Fibroblast of mammary gland (primary cell): ENCODE results near the gene ACKR3.

ENCODE experiments used
- DNase-seq: peaks from one replicate; pipeline ENCODE4 v3.0.0-alpha.2; 2010; ENCODE audit warnings: low read depth
- H3K4me3 ChIP-seq: 2 replicates; pipeline ENCODE4 v1.5.1; 2011; ENCODE audit warnings: low read depth, mild to moderate bottlenecking, low read length, moderate library complexity; ENCODE audit not compliant: control insufficient read depth
- TF ChIP-seq, protein P1 (sequence below): conservative IDR thresholded peaks from 2 replicates; pipeline ENCODE4 v1.5.1; 2011; ENCODE audit warnings: low read depth, low read length, inconsistent platforms; ENCODE audit not compliant: control insufficient read depth, insufficient read depth

The ACKR3 gene

DNA sequence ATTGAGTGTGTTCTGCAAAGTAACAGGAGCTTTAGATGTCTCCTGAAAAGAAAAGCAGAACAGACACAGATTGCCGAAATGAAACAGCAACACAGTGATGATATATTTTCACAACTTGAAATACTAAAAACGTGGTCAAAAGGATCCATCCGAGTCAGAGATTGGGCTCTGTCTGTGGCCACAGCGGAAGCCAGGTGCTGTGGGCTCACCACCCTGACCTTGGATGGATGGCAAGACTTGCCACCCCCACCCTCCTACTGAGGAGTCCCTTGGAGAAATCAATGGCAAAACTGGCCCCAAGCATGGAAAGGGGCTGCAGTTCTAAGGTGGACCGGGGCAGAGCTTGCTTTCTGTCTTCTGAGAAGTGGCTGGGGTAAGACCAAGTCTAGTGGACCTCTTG is 31.4 kb upstream of the ACKR3 start:
- H3K4me3 ChIP-seq = no peak overlapping the region
- DNase-seq = no peak
- TF ChIP-seq, protein P1, sequence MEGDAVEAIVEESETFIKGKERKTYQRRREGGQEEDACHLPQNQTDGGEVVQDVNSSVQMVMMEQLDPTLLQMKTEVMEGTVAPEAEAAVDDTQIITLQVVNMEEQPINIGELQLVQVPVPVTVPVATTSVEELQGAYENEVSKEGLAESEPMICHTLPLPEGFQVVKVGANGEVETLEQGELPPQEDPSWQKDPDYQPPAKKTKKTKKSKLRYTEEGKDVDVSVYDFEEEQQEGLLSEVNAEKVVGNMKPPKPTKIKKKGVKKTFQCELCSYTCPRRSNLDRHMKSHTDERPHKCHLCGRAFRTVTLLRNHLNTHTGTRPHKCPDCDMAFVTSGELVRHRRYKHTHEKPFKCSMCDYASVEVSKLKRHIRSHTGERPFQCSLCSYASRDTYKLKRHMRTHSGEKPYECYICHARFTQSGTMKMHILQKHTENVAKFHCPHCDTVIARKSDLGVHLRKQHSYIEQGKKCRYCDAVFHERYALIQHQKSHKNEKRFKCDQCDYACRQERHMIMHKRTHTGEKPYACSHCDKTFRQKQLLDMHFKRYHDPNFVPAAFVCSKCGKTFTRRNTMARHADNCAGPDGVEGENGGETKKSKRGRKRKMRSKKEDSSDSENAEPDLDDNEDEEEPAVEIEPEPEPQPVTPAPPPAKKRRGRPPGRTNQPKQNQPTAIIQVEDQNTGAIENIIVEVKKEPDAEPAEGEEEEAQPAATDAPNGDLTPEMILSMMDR = no peak

DNA sequence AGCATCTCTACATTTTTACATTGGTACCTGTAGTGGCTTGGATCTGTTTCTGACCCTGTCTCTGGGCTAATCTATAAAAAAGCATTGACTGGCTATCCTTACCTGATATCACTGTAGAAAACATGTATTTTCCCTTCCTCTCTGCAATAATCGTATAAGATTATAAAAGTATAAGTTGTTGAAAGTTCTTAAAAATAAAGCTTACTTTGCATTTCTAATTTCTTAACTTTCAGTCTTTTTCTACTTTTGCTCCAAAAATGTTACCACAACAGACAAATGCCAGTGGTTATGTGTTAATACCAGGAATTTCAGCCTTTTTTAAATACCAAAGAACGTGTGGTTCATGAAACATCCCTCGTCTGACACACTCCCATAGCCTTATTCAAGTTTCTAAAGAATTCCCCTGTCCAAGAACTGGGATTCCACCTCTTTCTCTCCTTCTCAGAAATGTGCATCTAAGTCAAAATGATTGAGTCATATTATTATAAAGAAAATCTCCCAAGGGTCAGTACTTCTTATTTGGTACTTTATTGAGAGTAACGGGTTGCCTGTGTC is 28.5 kb upstream of the ACKR3 start:
- no peak for DNase-seq
- no peak overlapping the region for H3K4me3 ChIP-seq
- TF ChIP-seq, protein P1 = no peak

DNA sequence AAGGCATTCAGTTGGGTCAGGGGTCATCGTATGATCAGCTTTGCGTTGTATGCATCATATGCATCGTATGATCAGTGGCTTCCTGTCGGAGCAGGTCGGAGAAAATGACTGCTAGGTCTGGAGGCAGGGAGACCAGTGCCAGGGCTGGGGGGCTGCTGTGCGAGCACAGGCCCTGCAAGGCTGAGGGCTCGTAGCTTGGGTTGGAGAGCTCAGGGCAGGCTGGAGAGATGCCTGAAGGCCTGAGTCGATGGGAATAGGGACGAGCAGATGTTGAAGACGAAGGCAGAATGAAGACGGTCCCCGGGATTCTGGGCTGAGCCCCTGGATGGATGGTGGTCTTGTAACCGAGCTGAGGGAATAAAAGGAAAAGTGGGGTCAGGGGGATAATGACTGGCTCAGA is 25.3 kb upstream of the ACKR3 start:
- H3K4me3 ChIP-seq = no peak overlapping the region
- TF ChIP-seq, protein P1 = no peak
- DNase-seq = no peak

DNA sequence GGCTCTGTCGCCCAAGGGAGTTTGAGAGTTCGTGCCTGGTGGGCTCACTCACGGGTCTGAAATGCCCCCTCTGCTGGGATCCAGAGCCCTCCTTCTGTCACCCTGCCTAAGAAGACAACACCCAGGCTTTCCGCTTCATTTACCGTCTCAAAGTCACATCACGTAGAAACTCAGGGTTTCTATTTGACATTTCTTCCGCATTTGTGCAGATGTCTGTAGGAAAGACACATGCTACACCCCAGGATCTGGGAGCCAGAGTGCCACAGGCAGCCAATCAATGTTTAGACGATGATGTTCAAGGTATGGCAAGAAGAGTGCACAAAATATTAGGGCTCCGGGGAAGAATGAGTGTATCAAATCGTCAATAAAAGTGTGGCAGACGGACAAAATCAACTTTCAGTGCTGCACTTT is 24.4 kb upstream of the ACKR3 start:
- no peak overlapping the region for H3K4me3 ChIP-seq
- no peak for DNase-seq
- TF ChIP-seq, protein P1 = no peak

DNA sequence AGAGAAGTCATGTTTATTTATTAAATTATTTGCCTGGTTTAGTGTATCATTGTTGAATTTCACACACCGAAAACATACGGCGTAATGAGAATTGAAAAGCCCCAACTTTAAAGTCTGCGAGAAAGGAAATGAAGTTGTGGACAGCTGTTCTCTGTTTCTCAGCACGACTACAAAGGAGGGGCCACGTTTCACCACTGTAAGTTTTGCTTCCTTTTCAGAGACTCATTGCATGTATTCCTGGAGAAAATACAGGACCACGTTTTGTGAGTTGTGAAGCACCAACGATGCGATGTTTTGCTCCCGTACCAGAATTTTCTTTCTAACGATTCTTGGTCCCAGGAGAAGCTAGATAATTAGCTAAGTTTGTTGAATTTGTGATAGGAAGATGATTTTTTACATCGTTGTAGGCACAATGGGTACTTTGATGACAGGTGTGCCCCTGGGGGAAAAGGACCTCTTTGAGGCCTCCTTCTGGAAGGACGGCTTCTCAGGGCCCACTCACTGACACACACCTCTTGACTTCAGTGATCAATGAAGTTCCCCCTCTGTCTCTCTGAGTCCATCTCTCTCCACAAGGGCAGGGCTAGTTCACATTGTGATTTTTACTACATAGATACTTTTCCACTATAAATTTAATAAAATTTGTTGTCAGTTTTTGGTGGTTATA is 23.7 kb upstream of the ACKR3 start:
- H3K4me3 ChIP-seq = no peak overlapping the region
- no peak for DNase-seq
- TF ChIP-seq, protein P1 = no peak

DNA sequence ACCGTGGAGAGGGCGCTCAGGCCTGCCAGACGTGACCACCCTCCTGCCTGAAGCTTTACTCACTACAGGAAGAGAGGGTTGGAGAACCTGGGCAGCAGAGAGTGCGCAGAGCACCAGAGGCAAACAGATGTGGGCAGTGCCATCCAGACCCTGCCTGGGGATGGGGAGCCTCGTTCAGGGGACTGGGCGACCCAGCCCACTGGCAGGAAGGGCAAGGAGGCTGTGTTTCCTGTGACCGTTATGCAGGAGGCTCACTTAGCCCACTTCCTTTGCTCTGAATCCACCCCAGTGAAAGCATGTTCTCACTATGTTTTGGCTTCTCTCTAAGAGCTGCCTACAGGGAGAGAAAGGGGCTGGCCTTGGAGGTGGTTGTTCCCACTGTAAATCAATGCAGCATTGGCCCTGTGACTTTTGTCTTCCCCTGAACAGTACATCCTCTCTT is 23.0 kb upstream of the ACKR3 start:
- no peak for DNase-seq
- no peak overlapping the region for H3K4me3 ChIP-seq
- TF ChIP-seq, protein P1 = no peak
